HepG2 (cell line): ENCODE measurements around the gene HPCAL1.

Experiments
- CTCF ChIP-seq: sonication (generic); formaldehyde crosslinking; IDR thresholded peaks from 2 replicates; pipeline ENCODE4 v1.5.0; 2020; ENCODE audit warnings: mild to moderate bottlenecking, missing genetic modification reagents, moderate library complexity
- ELK4 ChIP-seq: sonication (generic); formaldehyde crosslinking; IDR thresholded peaks from 2 replicates; pipeline ENCODE4 v1.9.0; 2021; ENCODE audit warnings: missing genetic modification reagents, borderline replicate concordance
- EP300 ChIP-seq, 3 experiments: sonication (generic) in 1 of 3; formaldehyde crosslinking in 1 of 3; IDR thresholded peaks; 2 replicates each; pipeline versions ENCODE4 v1.5.1 to v1.6.1; 2011 to 2020; ENCODE audit warnings: low read depth in 2 of 3, low read length in 2 of 3, borderline replicate concordance in 1 of 3, improper control_type of control experiment in 1 of 3, mild to moderate bottlenecking in 1 of 3, missing genetic modification reagents in 1 of 3, moderate library complexity in 1 of 3
- HCFC1 ChIP-seq: fragments of 150-350 bp; IDR thresholded peaks from 2 replicates; pipeline ENCODE4 v1.6.1; 2014; ENCODE audit warnings: low read depth, low read length
- ISL2 ChIP-seq: sonication (generic); formaldehyde crosslinking; IDR thresholded peaks from 2 replicates; pipeline ENCODE4 v1.5.0; 2020; ENCODE audit warnings: missing genetic modification reagents
- RFXANK ChIP-seq: IDR thresholded peaks from 2 replicates; pipeline ENCODE4 v1.6.1; 2016
- ZKSCAN8 ChIP-seq: IDR thresholded peaks from 2 replicates; pipeline ENCODE4 v1.6.1; 2016; ENCODE audit warnings: borderline replicate concordance, missing genetic modification reagents, missing compliant biosample characterization
- ZNF138 ChIP-seq: sonication (generic); formaldehyde crosslinking; IDR thresholded peaks from 2 replicates; pipeline ENCODE4 v1.5.0; 2020; ENCODE audit warnings: mild to moderate bottlenecking, low read depth, missing genetic modification reagents
- ZNF790 ChIP-seq: sonication (generic); formaldehyde crosslinking; IDR thresholded peaks from 2 replicates; pipeline ENCODE4 v1.8.0; 2022; ENCODE audit warnings: missing genetic modification reagents, mild to moderate bottlenecking, borderline replicate concordance

DNA sequence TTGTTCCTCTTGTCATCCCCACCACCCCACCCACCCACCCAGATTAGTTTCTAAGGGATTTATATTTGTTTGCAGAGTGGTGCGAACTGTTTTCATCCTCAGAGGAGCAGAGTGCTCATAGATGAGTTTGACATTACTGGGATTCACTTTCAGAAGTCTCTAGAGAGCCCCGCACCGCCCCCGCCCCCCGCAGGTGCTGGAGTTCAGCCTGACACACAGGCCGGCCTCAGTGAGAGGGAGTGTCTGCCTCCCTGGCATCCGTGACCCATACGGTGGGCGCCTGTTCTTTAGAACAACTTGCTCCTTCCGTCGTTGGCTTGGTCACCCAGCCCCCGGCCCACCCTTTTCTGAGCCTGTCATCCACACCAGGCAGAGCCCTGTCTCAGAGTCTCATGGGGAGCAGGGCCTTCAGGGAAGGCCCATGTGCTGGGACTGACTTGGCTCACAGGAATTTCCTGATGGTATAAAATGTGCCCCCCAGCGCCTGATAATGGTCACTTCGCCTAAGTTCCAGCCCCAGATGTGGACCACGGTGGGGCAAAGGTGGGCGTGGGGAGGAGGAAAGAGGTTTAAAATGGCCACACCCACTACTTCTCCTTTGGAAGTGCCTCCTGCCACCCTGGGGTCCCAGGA is 44.3 kb downstream of the HPCAL1 start:
- TF ChIP-seq RFXANK (CRISPR knock-in tag) (no peak), ZNF790 (no peak), ISL2 (CRISPR knock-in tag) (no peak), EP300 (IDR thresholded peaks at IDR 0.05; ENCODE audit: low read depth in 2 of 2, low read length in 2 of 2) (no peak), EP300 (CRISPR knock-in tag; IDR thresholded peaks at IDR 0.05; ENCODE audit: borderline replicate concordance) (no peak), ELK4 (CRISPR knock-in tag) (no peak), ZKSCAN8 (CRISPR knock-in tag) (no peak), CTCF (no peak), HCFC1 (no peak), ZNF138 (CRISPR knock-in tag) (no peak)
